Loucy (cell line): ENCODE data around the gene FOXA2.

ENCODE experiments used
- CTCF ChIP-seq: fragments of 200-600 bp; sonication (generic); conservative IDR thresholded peaks from 2 replicates; pipeline ENCODE4 v1.5.1; 2014; ENCODE audit warnings: mild to moderate bottlenecking, antibody characterized with exemption, low read length
- EZH2phosphoT487 ChIP-seq: fragments of 200-600 bp; IDR thresholded peaks from 2 replicates; pipeline ENCODE4 v1.6.1; 2018; ENCODE audit warnings: antibody characterized with exemption, mild to moderate bottlenecking, moderate library complexity, borderline replicate concordance

- no peak for TF ChIP-seq CTCF
- TF ChIP-seq EZH2phosphoT487, result no peak
Observed at GRCh38 chr20:22572023-22572422, 12.3 kb downstream of the FOXA2 start.
